HepG2 (cell line): Measurements from ENCODE around the gene POLRMT. TPM values are rescaled to one million over a fixed set of nuclear protein-coding genes. Genes with fewer than 3 reads are reported as not detected.

Experiments
- CHCHD3 ChIP-seq: sonication (generic); formaldehyde crosslinking; IDR thresholded peaks from 2 replicates; pipeline ENCODE4 v1.8.0; 2022; ENCODE audit warnings: mild to moderate bottlenecking, missing genetic modification reagents, moderate library complexity
- FOSL1 ChIP-seq: sonication (generic); formaldehyde crosslinking; IDR thresholded peaks from 2 replicates; pipeline ENCODE4 v1.9.0; 2021; ENCODE audit warnings: missing genetic modification reagents, borderline replicate concordance
- FOXO4 ChIP-seq: sonication (generic); formaldehyde crosslinking; conservative IDR thresholded peaks from 2 replicates; pipeline ENCODE4 v1.8.1; 2023; ENCODE audit warnings: missing genetic modification reagents
- HNRNPUL1 ChIP-seq: fragments of 200-400 bp; formaldehyde crosslinking; IDR thresholded peaks from 2 replicates; pipeline ENCODE4 v1.6.1; 2017; ENCODE audit warnings: low read depth, mild to moderate bottlenecking, low read length, moderate library complexity
- MTF2 ChIP-seq: sonication (generic); formaldehyde crosslinking; IDR thresholded peaks from 2 replicates; pipeline ENCODE4 v1.5.0; 2020; ENCODE audit warnings: missing genetic modification reagents, borderline replicate concordance
- PLRG1 ChIP-seq: fragments of 450-650 bp; conservative IDR thresholded peaks from 2 replicates; pipeline ENCODE4 v1.6.1; 2016
- SKI ChIP-seq: fragments of 450-650 bp; IDR thresholded peaks from one replicate; pipeline ENCODE4 v1.6.1; 2018; ENCODE audit warnings: mild to moderate bottlenecking; ENCODE audit not compliant: partially characterized antibody
- TEAD2 ChIP-seq: sonication (generic); formaldehyde crosslinking; IDR thresholded peaks from 2 replicates; pipeline ENCODE4 v1.9.0; 2021; ENCODE audit warnings: missing genetic modification reagents
- ZC3H13 ChIP-seq: sonication (generic); formaldehyde crosslinking; IDR thresholded peaks from 2 replicates; pipeline ENCODE4 v1.8.1; 2023; ENCODE audit warnings: mild to moderate bottlenecking, missing genetic modification reagents, moderate library complexity
- ZEB1 ChIP-seq: IDR thresholded peaks from 2 replicates; pipeline ENCODE4 v1.6.1; 2012; ENCODE audit warnings: mild to moderate bottlenecking, low read depth, inconsistent platforms; ENCODE audit not compliant: insufficient replicate concordance
- ZNF20 ChIP-seq: sonication (generic); formaldehyde crosslinking; IDR thresholded peaks from 2 replicates; pipeline ENCODE4 v1.4.0; 2020; ENCODE audit warnings: mild to moderate bottlenecking, moderate library complexity, missing genetic modification reagents
- ZNF513 ChIP-seq: sonication (generic); formaldehyde crosslinking; conservative IDR thresholded peaks from 2 replicates; pipeline ENCODE4 v1.5.0; 2020; ENCODE audit warnings: missing genetic modification reagents
- ZNF549 ChIP-seq: sonication (generic); formaldehyde crosslinking; IDR thresholded peaks from 2 replicates; pipeline ENCODE4 v1.5.0; 2020; ENCODE audit warnings: missing genetic modification reagents
- ZNF646 ChIP-seq: sonication (generic); formaldehyde crosslinking; IDR thresholded peaks from 2 replicates; pipeline ENCODE4 v1.9.0; 2021; ENCODE audit warnings: mild to moderate bottlenecking, missing genetic modification reagents
- ZNF703 ChIP-seq: sonication (generic); formaldehyde crosslinking; IDR thresholded peaks from 2 replicates; pipeline ENCODE4 v1.5.1; 2020; ENCODE audit warnings: missing genetic modification reagents, mild to moderate bottlenecking, moderate library complexity, borderline replicate concordance
- polyA plus RNA-seq, 8 experiments: library from polyadenylated mRNA; depleted of rRNA in 3 of 8; stranded (reverse) in 7 of 8; unstranded in 1 of 8; fragments of >200 nt; fragmentation: Illumina TruSeq in 4 of 8; extraction: Trizol in 4 of 8; gene quantifications; 2 replicates each; pipeline versions ENCODE4 v1.2.1 to v1.2.3, GENCODE V29; 2011 to 2016; ENCODE audit warnings: low read depth in 4 of 8, missing spikeins in 1 of 8, mixed read lengths in 1 of 8; ENCODE audit not compliant: insufficient read depth in 1 of 8
- total RNA-seq, 5 experiments: library from RNA; depleted of rRNA; stranded (reverse); fragments of >200 nt; fragmentation: Illumina TruSeq; extraction: Trizol; gene quantifications; 2 replicates each; pipeline ENCODE4 v1.2.3, GENCODE V29; 2016; ENCODE audit warnings: low read depth in 1 of 5
- TF ChIP-seq, protein P1 (sequence below): sonication (generic); formaldehyde crosslinking; IDR thresholded peaks from 2 replicates; pipeline ENCODE4 v1.4.0; 2020; ENCODE audit warnings: mild to moderate bottlenecking, missing genetic modification reagents

POLRMT gene
- total and polyA plus RNA-seq, 2 of the 13 experiments (the other 11 are each of a cell fraction or from before 2014, with no cell fraction given): 78.0 to 101 TPM

DNA sequence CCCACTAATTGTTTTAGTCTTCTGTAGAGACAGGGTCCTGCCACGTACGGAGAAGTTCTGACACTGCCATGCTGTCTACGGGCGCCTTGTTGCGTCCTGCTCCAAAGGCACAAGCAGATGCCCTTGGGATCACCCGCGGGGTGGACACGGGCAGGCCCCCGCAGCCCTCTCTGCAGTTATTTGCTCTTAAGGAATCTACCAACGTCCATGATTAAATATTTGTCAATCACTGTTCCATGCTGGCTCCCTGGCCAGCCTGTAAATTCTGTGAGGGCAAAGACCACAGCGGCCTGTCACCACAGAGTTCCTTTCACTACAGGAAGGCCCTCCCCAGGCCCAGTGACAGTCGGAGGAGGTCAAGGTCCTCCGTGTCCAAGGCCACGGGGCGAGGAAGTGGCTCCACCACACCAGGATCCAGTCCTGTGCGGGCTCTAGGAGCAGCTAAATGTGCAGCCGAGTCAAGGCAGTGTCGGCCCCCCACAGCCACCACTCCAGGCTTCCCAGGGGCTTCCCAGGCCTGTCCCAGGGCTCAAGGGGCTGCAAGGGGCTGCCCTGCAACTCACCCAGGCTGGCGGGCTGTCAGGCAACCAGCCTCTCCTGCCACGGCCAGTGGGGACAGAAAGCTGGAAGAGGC lies 27.6 kb upstream of the POLRMT start (continued):
- TF ChIP-seq FOXO4 (no peak), FOSL1 (CRISPR knock-in tag) (no peak), ZNF703 (CRISPR knock-in tag) (no peak), TEAD2 (CRISPR knock-in tag) (no peak), ZEB1 (no peak), SKI (peak; percentile 84), ZNF646 (CRISPR knock-in tag) (0 out of 2 replicates have a peak, but pooled peaks have one; percentile 10), ZC3H13 (CRISPR knock-in tag) (peak; percentile 89), HNRNPUL1 (no peak), PLRG1 (no peak), ZNF549 (no peak), ZNF513 (CRISPR knock-in tag) (no peak), CHCHD3 (CRISPR knock-in tag) (no peak), MTF2 (CRISPR knock-in tag) (no peak), ZNF20 (CRISPR knock-in tag) (no peak; the same call in 1 of the 2 replicates)
- TF ChIP-seq, protein P1, sequence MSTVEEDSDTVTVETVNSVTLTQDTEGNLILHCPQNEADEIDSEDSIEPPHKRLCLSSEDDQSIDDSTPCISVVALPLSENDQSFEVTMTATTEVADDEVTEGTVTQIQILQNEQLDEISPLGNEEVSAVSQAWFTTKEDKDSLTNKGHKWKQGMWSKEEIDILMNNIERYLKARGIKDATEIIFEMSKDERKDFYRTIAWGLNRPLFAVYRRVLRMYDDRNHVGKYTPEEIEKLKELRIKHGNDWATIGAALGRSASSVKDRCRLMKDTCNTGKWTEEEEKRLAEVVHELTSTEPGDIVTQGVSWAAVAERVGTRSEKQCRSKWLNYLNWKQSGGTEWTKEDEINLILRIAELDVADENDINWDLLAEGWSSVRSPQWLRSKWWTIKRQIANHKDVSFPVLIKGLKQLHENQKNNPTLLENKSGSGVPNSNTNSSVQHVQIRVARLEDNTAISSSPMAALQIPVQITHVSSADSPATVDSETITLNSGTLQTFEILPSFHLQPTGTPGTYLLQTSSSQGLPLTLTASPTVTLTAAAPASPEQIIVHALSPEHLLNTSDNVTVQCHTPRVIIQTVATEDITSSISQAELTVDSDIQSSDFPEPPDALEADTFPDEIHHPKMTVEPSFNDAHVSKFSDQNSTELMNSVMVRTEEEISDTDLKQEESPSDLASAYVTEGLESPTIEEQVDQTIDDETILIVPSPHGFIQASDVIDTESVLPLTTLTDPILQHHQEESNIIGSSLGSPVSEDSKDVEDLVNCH: 0 out of 2 replicates have a peak, but pooled peaks have one; percentile 74
